Measurements from ENCODE around the gene DISC1. TPM values are rescaled to one million over a fixed set of nuclear protein-coding genes. Genes with fewer than 3 reads are reported as not detected.

Gene DISC1
- total and polyA plus RNA-seq, 2 donors (not counting 3 experiments of a cell fraction or from before 2014, with no cell fraction given): 3.3 to 14.7 TPM

DNA sequence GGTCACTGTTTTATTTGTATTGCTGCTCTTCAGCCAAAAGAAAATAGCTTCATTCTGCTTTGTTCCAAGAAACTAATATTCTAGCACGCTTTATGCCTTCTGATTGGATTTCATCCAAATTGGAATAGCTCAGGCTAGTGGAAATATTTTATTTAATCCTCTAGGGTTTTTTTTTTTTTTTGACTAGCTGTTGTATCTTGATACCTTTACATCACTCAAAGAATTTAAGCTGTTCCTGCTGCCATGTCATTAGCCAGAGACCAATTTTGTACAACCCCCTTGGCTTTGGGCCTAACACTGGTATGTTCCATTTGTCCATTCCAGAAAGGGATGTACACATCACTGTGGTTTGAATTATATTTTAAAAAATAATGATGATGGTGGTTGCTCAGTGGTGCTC, 103.0 kb downstream of the DISC1 start:
- TF ChIP-seq MYC (IDR thresholded peaks at IDR 0.05; ENCODE audit: low read depth, low read length): no peak
- no peak for TF ChIP-seq JUN (IDR thresholded peaks at IDR 0.05; ENCODE audit: borderline replicate concordance, insufficient read depth, insufficient read length, low read depth)
- TF ChIP-seq, protein P1, sequence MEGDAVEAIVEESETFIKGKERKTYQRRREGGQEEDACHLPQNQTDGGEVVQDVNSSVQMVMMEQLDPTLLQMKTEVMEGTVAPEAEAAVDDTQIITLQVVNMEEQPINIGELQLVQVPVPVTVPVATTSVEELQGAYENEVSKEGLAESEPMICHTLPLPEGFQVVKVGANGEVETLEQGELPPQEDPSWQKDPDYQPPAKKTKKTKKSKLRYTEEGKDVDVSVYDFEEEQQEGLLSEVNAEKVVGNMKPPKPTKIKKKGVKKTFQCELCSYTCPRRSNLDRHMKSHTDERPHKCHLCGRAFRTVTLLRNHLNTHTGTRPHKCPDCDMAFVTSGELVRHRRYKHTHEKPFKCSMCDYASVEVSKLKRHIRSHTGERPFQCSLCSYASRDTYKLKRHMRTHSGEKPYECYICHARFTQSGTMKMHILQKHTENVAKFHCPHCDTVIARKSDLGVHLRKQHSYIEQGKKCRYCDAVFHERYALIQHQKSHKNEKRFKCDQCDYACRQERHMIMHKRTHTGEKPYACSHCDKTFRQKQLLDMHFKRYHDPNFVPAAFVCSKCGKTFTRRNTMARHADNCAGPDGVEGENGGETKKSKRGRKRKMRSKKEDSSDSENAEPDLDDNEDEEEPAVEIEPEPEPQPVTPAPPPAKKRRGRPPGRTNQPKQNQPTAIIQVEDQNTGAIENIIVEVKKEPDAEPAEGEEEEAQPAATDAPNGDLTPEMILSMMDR (IDR thresholded peaks at IDR 0.05; ENCODE audit: extremely low read depth in 1 of 2, insufficient read depth in 1 of 2, low read depth in 1 of 2, low read length in 2 of 2): no peak
- TF ChIP-seq, protein P2, sequence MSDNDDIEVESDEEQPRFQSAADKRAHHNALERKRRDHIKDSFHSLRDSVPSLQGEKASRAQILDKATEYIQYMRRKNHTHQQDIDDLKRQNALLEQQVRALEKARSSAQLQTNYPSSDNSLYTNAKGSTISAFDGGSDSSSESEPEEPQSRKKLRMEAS (IDR thresholded peaks at IDR 0.05; ENCODE audit: insufficient read depth, insufficient read length): no peak
- no peak for TF ChIP-seq POLR2AphosphoS5 (IDR thresholded peaks at IDR 0.05; ENCODE audit: insufficient read depth, low read depth, low read length)
- TF ChIP-seq POLR2A (IDR thresholded peaks at IDR 0.05; ENCODE audit: low read depth, low read length): no peak
- ChIA-PET POLR2A (no interaction called here), CTCF (interaction anchor here (0.6 to 0.9 kb wide), 3 partner anchors 10 to 52 kb away, joined by 3 read pairs; no protein-coding TSS in a partner anchor)
- Histone ChIP-seq H3K4me1 (ENCODE audit: control insufficient read depth, extremely low read depth, insufficient read depth, low read length) (no peaks in the 10 kb centered on the region), H3K9me1 (replicated peaks; ENCODE audit: control insufficient read depth, extremely low read depth, insufficient read depth, low read length) (no peaks in the 10 kb centered on the region), H2AFZ (ENCODE audit: low read depth, low read length) (no peak overlapping the region), H3K9ac (replicated peaks; ENCODE audit: extremely low read depth, insufficient read depth, low read length) (no peak overlapping the region), H3K4me2 (ENCODE audit: insufficient read depth, low read length) (no peak overlapping the region), H3K27me3 (ENCODE audit: control insufficient read depth in 2 of 2, insufficient read depth in 2 of 2, low read length in 2 of 2) (no peaks in the 10 kb centered on the region), H3K9me3 (replicated peaks; ENCODE audit: control insufficient read depth, insufficient read depth, low read length) (no peaks in the 10 kb centered on the region), H3K27ac (ENCODE audit: insufficient read depth, low read depth, low read length) (no peak overlapping the region), H3K79me2 (ENCODE audit: control insufficient read depth, insufficient read depth, low read length) (no peaks in the 10 kb centered on the region), H3K4me3 (replicated peaks in 1 of 3; ENCODE audit: insufficient read depth in 1 of 3, low read depth in 1 of 3, low read length in 3 of 3) (no peak overlapping the region), H3K36me3 (ENCODE audit: control insufficient read depth in 2 of 2, extremely low read depth in 1 of 2, insufficient read depth in 2 of 2, low read length in 2 of 2) (no peaks in the 10 kb centered on the region), H4K20me1 (replicated peaks; ENCODE audit: control insufficient read depth, extremely low read depth, insufficient read depth, low read length) (no peaks in the 10 kb centered on the region)
- BruUV-seq (replicated peaks): no TSS peak
- no peak for DNase-seq (ENCODE audit: low read depth, low spot score)
- dilution Hi-C loops (cut with MboI; ENCODE audit: extremely low pct_ligation_motif_present, low sequenced_read_pairs) (no loop called here), intact Hi-C loops (cut with micrococcal nuclease) (loop anchor here (10.0 kb wide), 1 partner anchor 1505 kb away; no protein-coding TSS in a partner anchor)
- FAIRE-seq: no peak

DNA sequence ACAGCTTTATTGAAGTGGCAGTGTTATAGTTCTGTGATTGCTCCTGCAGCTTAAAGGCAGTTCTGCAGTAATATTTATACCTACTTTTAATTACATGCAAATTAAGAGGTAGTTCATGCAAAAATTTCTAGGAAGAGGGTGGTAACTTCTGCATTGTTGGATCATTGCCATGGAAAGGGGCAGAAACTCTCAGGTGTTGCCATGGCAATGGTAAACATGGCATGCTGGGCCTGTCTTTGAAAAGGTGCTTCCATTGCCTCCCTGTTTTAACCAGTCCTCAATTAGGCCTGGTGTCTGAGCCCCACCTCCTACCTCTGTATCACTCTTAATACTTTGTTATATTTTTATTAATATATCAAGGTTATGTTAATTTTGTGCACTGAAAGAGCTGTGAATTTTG, 104.7 kb downstream of the DISC1 start:
- FAIRE-seq: no peak

More for the DNA sequence above, 104.7 kb downstream of the DISC1 start:
- Histone ChIP-seq H3K27me3 (ENCODE audit: control insufficient read depth in 2 of 2, insufficient read depth in 2 of 2, low read length in 2 of 2) (no peaks in the 10 kb centered on the region), H3K4me1 (ENCODE audit: control insufficient read depth, extremely low read depth, insufficient read depth, low read length) (no peaks in the 10 kb centered on the region), H3K36me3 (ENCODE audit: control insufficient read depth in 2 of 2, extremely low read depth in 1 of 2, insufficient read depth in 2 of 2, low read length in 2 of 2) (no peaks in the 10 kb centered on the region), H4K20me1 (replicated peaks; ENCODE audit: control insufficient read depth, extremely low read depth, insufficient read depth, low read length) (no peaks in the 10 kb centered on the region), H3K27ac (ENCODE audit: insufficient read depth, low read depth, low read length) (no peak overlapping the region), H3K9me3 (replicated peaks; ENCODE audit: control insufficient read depth, insufficient read depth, low read length) (no peaks in the 10 kb centered on the region), H3K9me1 (replicated peaks; ENCODE audit: control insufficient read depth, extremely low read depth, insufficient read depth, low read length) (no peaks in the 10 kb centered on the region), H3K9ac (replicated peaks; ENCODE audit: extremely low read depth, insufficient read depth, low read length) (no peak overlapping the region), H3K4me2 (ENCODE audit: insufficient read depth, low read length) (no peak overlapping the region), H2AFZ (ENCODE audit: low read depth, low read length) (no peak overlapping the region), H3K79me2 (ENCODE audit: control insufficient read depth, insufficient read depth, low read length) (no peaks in the 10 kb centered on the region), H3K4me3 (replicated peaks in 1 of 3; ENCODE audit: insufficient read depth in 1 of 3, low read depth in 1 of 3, low read length in 3 of 3) (no peak overlapping the region)
- DNase-seq (ENCODE audit: low read depth, low spot score): no peak
- TF ChIP-seq EZH2 (IDR thresholded peaks at IDR 0.05; ENCODE audit: borderline replicate concordance, low read depth, low read length, severe bottlenecking) (no peak), MYC (IDR thresholded peaks at IDR 0.05; ENCODE audit: low read depth, low read length) (no peak), POLR2AphosphoS5 (IDR thresholded peaks at IDR 0.05; ENCODE audit: insufficient read depth, low read depth, low read length) (no peak), GATA2 (IDR thresholded peaks at IDR 0.05; ENCODE audit: insufficient read depth, insufficient read length, low read depth, low read length) (no peak), POLR2A (IDR thresholded peaks at IDR 0.05; ENCODE audit: low read depth, low read length) (no peak), JUN (IDR thresholded peaks at IDR 0.05; ENCODE audit: borderline replicate concordance, insufficient read depth, insufficient read length, low read depth) (no peak), FOS (IDR thresholded peaks at IDR 0.05; ENCODE audit: borderline replicate concordance, insufficient read depth, low read length) (no peak)
- TF ChIP-seq, protein P1 (IDR thresholded peaks at IDR 0.05; ENCODE audit: extremely low read depth in 1 of 2, insufficient read depth in 1 of 2, low read depth in 1 of 2, low read length in 2 of 2): no peak
- TF ChIP-seq, protein P2 (IDR thresholded peaks at IDR 0.05; ENCODE audit: insufficient read depth, insufficient read length): no peak
- CTCF ChIA-PET: no interaction called here
- POLR2A ChIA-PET: no interaction called here
- dilution Hi-C loops (cut with MboI; ENCODE audit: extremely low pct_ligation_motif_present, low sequenced_read_pairs) (no loop called here), intact Hi-C loops (cut with micrococcal nuclease) (no loop called here)
- BruUV-seq (replicated peaks): no TSS peak
